Stimulated activated naive CD8-positive, alpha-beta T cell treated with anti-CD3 and anti-CD28 coated beads, Interleukin-15, Interleukin-2, amounts not matched to agents 100 ng/mL and 50 ng/mL, for 24 hours (primary cell): Measurements from ENCODE around the gene IGSF11.
A peak's percentile ranks its signal among the peaks of the same experiment; 100 is the strongest.

Experiments used
- H3K27ac Mint-ChIP-seq: one replicate; pipeline ENCODE4 v1.8.0; 2021; ENCODE audit warnings: mild to moderate bottlenecking, mixed read lengths
- H3K27me3 Mint-ChIP-seq: one replicate; pipeline ENCODE4 v1.8.0; 2021; ENCODE audit warnings: mixed read lengths
- H3K36me3 Mint-ChIP-seq: one replicate; pipeline ENCODE4 v1.8.0; 2021; ENCODE audit warnings: low read depth, mixed read lengths
- H3K4me1 Mint-ChIP-seq: one replicate; pipeline ENCODE4 v1.8.0; 2021; ENCODE audit warnings: low read depth, mixed read lengths
- H3K4me3 Mint-ChIP-seq: one replicate; pipeline ENCODE4 v1.8.0; 2021; ENCODE audit warnings: mild to moderate bottlenecking, mixed read lengths
- H3K9me3 Mint-ChIP-seq: one replicate; pipeline ENCODE4 v1.8.0; 2021; ENCODE audit warnings: mixed read lengths

IGSF11 gene

GRCh38 chr3:119018690-119019463, 15.8 kb downstream of the IGSF11 start:
- H3K36me3 Mint-ChIP-seq: no peaks in the 10 kb centered on the region
- no peak overlapping the region for H3K27ac Mint-ChIP-seq
- no peaks in the 10 kb centered on the region for H3K9me3 Mint-ChIP-seq
- H3K4me3 Mint-ChIP-seq: no peak overlapping the region
- H3K27me3 Mint-ChIP-seq: no peaks in the 10 kb centered on the region
- peaks cover 3% of the 10 kb centered on the region for H3K4me1 Mint-ChIP-seq

GRCh38 chr3:119015942-119016341, 18.7 kb downstream of the IGSF11 start:
- Mint-ChIP-seq H3K4me3 (no peak overlapping the region), H3K27me3 (peaks cover 3% of the 10 kb centered on the region), H3K9me3 (no peaks in the 10 kb centered on the region), H3K36me3 (no peaks in the 10 kb centered on the region), H3K27ac (no peak overlapping the region), H3K4me1 (peaks cover 3% of the 10 kb centered on the region)

- Mint-ChIP-seq H3K4me1 (no peaks in the 10 kb centered on the region), H3K27ac (no peak overlapping the region), H3K4me3 (no peak overlapping the region), H3K27me3 (peaks cover 3% of the 10 kb centered on the region), H3K9me3 (peaks cover 4% of the 10 kb centered on the region), H3K36me3 (no peaks in the 10 kb centered on the region)
These were observed 20.7 kb downstream of the IGSF11 start for GRCh38 chr3:119013951-119014350.

GRCh38 chr3:119011528-119011927, 23.1 kb downstream of the IGSF11 start:
- H3K27ac Mint-ChIP-seq: no peak overlapping the region
- H3K4me3 Mint-ChIP-seq: no peak overlapping the region
- H3K9me3 Mint-ChIP-seq: peaks cover 10% of the 10 kb centered on the region
- peaks cover 9% of the 10 kb centered on the region for H3K27me3 Mint-ChIP-seq
- peaks cover 4% of the 10 kb centered on the region for H3K36me3 Mint-ChIP-seq
- no peaks in the 10 kb centered on the region for H3K4me1 Mint-ChIP-seq

- H3K27me3 Mint-ChIP-seq: no peaks in the 10 kb centered on the region
- no peaks in the 10 kb centered on the region for H3K9me3 Mint-ChIP-seq
- H3K36me3 Mint-ChIP-seq: no peaks in the 10 kb centered on the region
- no peaks in the 10 kb centered on the region for H3K4me1 Mint-ChIP-seq
- no peak overlapping the region for H3K27ac Mint-ChIP-seq
- H3K4me3 Mint-ChIP-seq: no peak overlapping the region
These were observed 37.5 kb downstream of the IGSF11 start for GRCh38 chr3:118997190-118997589.

GRCh38 chr3:118991775-118992174, 42.9 kb downstream of the IGSF11 start:
- Mint-ChIP-seq H3K36me3 (no peaks in the 10 kb centered on the region), H3K4me1 (no peaks in the 10 kb centered on the region), H3K27ac (no peak overlapping the region), H3K4me3 (no peak overlapping the region), H3K9me3 (no peaks in the 10 kb centered on the region), H3K27me3 (no peaks in the 10 kb centered on the region)

GRCh38 chr3:118990823-118991560, 43.7 kb downstream of the IGSF11 start:
- no peaks in the 10 kb centered on the region for H3K27me3 Mint-ChIP-seq
- H3K27ac Mint-ChIP-seq: no peak overlapping the region
- H3K4me1 Mint-ChIP-seq: no peaks in the 10 kb centered on the region
- H3K4me3 Mint-ChIP-seq: no peak overlapping the region
- no peaks in the 10 kb centered on the region for H3K9me3 Mint-ChIP-seq
- no peaks in the 10 kb centered on the region for H3K36me3 Mint-ChIP-seq

GRCh38 chr3:118988198-118989130, 46.2 kb downstream of the IGSF11 start:
- no peaks in the 10 kb centered on the region for H3K4me1 Mint-ChIP-seq
- H3K9me3 Mint-ChIP-seq: no peaks in the 10 kb centered on the region
- no peak overlapping the region for H3K4me3 Mint-ChIP-seq
- no peaks in the 10 kb centered on the region for H3K27me3 Mint-ChIP-seq
- no peak overlapping the region for H3K27ac Mint-ChIP-seq
- no peaks in the 10 kb centered on the region for H3K36me3 Mint-ChIP-seq

- H3K4me3 Mint-ChIP-seq: no peak overlapping the region
- no peaks in the 10 kb centered on the region for H3K36me3 Mint-ChIP-seq
- H3K27me3 Mint-ChIP-seq: no peaks in the 10 kb centered on the region
- H3K4me1 Mint-ChIP-seq: no peaks in the 10 kb centered on the region
- H3K27ac Mint-ChIP-seq: no peak overlapping the region
- H3K9me3 Mint-ChIP-seq: no peaks in the 10 kb centered on the region
These were observed 47.2 kb downstream of the IGSF11 start for GRCh38 chr3:118987477-118987876.

GRCh38 chr3:118986734-118987133, 47.9 kb downstream of the IGSF11 start:
- Mint-ChIP-seq H3K27ac (no peak overlapping the region), H3K27me3 (no peaks in the 10 kb centered on the region), H3K4me3 (no peak overlapping the region), H3K36me3 (no peaks in the 10 kb centered on the region), H3K4me1 (no peaks in the 10 kb centered on the region), H3K9me3 (no peaks in the 10 kb centered on the region)

GRCh38 chr3:118984699-118985098, 49.9 kb downstream of the IGSF11 start:
- no peak overlapping the region for H3K27ac Mint-ChIP-seq
- no peak overlapping the region for H3K4me3 Mint-ChIP-seq
- H3K36me3 Mint-ChIP-seq: no peaks in the 10 kb centered on the region
- H3K4me1 Mint-ChIP-seq: no peaks in the 10 kb centered on the region
- no peaks in the 10 kb centered on the region for H3K27me3 Mint-ChIP-seq
- H3K9me3 Mint-ChIP-seq: no peaks in the 10 kb centered on the region

- Mint-ChIP-seq H3K27ac (peak overlapping the region; percentile 37), H3K9me3 (no peaks in the 10 kb centered on the region), H3K27me3 (no peaks in the 10 kb centered on the region), H3K4me3 (no peak overlapping the region), H3K4me1 (no peaks in the 10 kb centered on the region), H3K36me3 (no peaks in the 10 kb centered on the region)
These were observed 53.0 kb downstream of the IGSF11 start for GRCh38 chr3:118981494-118982134.

GRCh38 chr3:118980832-118981231, 53.8 kb downstream of the IGSF11 start:
- Mint-ChIP-seq H3K4me1 (no peaks in the 10 kb centered on the region), H3K9me3 (no peaks in the 10 kb centered on the region), H3K27ac (no peak overlapping the region), H3K27me3 (no peaks in the 10 kb centered on the region), H3K36me3 (no peaks in the 10 kb centered on the region), H3K4me3 (no peak overlapping the region)

- Mint-ChIP-seq H3K36me3 (no peaks in the 10 kb centered on the region), H3K4me3 (no peak overlapping the region), H3K9me3 (no peaks in the 10 kb centered on the region), H3K27me3 (no peaks in the 10 kb centered on the region), H3K27ac (no peak overlapping the region), H3K4me1 (no peaks in the 10 kb centered on the region)
These were observed 56.3 kb downstream of the IGSF11 start for GRCh38 chr3:118978393-118978758.
